Measurements from ENCODE around the gene GPHN. TPM values are rescaled to one million over a fixed set of nuclear protein-coding genes. Genes with fewer than 3 reads are reported as not detected.
"Not testable (repeated sequence)": the region's sequence is repeated elsewhere in the genome, so short reads cannot be mapped to it uniquely, and the experiment has no call there.

GPHN gene
- total RNA-seq, 3 donors from 2014 or later: 32.8 to 57.0 (median 38.1) TPM

GRCh38 chr14:66575939-66576338, 68.0 kb downstream of the GPHN start:
- ATAC-seq: no peak
- TF ChIP-seq CTCF (IDR thresholded peaks at IDR 0.05): no peak

GRCh38 chr14:66587753-66588152, 79.8 kb downstream of the GPHN start:
- DNase-seq; H3K36me3 ChIP-seq (ENCODE audit: low read depth); H3K4me1 ChIP-seq (ENCODE audit: low read depth); intact Hi-C loops (cut with DNase I, micrococcal nuclease); H3K4me3 ChIP-seq; H3K9me3 ChIP-seq; ATAC-seq: not testable (repeated sequence)

More at GRCh38 chr14:66575939-66576338, 68.0 kb downstream of the GPHN start:
- intact Hi-C loops (cut with DNase I, micrococcal nuclease): no loop called here
- Histone ChIP-seq H3K4me1 (ENCODE audit: low read depth) (no peaks in the 10 kb centered on the region), H3K9me3 (peaks cover 38% of the 10 kb centered on the region), H3K4me3 (no peak overlapping the region), H3K36me3 (ENCODE audit: low read depth) (no peaks in the 10 kb centered on the region)
- no peak for DNase-seq

GRCh38 chr14:66595394-66595793, 87.4 kb downstream of the GPHN start:
- Histone ChIP-seq H3K4me3 (no peak overlapping the region), H3K9me3 (peaks cover 5% of the 10 kb centered on the region), H3K36me3 (ENCODE audit: low read depth) (no peaks in the 10 kb centered on the region), H3K4me1 (ENCODE audit: low read depth) (no peaks in the 10 kb centered on the region)
- intact Hi-C loops (cut with DNase I, micrococcal nuclease): no loop called here
- DNase-seq (no peak), ATAC-seq (no peak)
- no peak for TF ChIP-seq CTCF (IDR thresholded peaks at IDR 0.05)

- Histone ChIP-seq H3K36me3 (ENCODE audit: low read depth) (no peaks in the 10 kb centered on the region), H3K4me1 (ENCODE audit: low read depth) (no peaks in the 10 kb centered on the region), H3K9me3 (peaks cover 5% of the 10 kb centered on the region), H3K4me3 (no peak overlapping the region)
- DNase-seq: no peak
- intact Hi-C loops (cut with DNase I, micrococcal nuclease): no loop called here
- ATAC-seq: no peak
- TF ChIP-seq CTCF (IDR thresholded peaks at IDR 0.05): no peak
Observed at GRCh38 chr14:66596241-66596985, 88.5 kb downstream of the GPHN start.

GRCh38 chr14:66600416-66600815, 92.5 kb downstream of the GPHN start:
- no peak for DNase-seq
- H3K36me3 ChIP-seq (ENCODE audit: low read depth): no peaks in the 10 kb centered on the region
- H3K4me1 ChIP-seq (ENCODE audit: low read depth): no peaks in the 10 kb centered on the region
- intact Hi-C loops (cut with DNase I, micrococcal nuclease): no loop called here
- no peak for TF ChIP-seq CTCF (IDR thresholded peaks at IDR 0.05)
- no peak for ATAC-seq
- H3K4me3 ChIP-seq: no peak overlapping the region
- H3K9me3 ChIP-seq: no peaks in the 10 kb centered on the region

GRCh38 chr14:66601932-66602578, 94.1 kb downstream of the GPHN start:
- DNase-seq (no peak), ATAC-seq (no peak)
- Histone ChIP-seq H3K4me1 (ENCODE audit: low read depth) (no peaks in the 10 kb centered on the region), H3K4me3 (no peak overlapping the region), H3K36me3 (ENCODE audit: low read depth) (no peaks in the 10 kb centered on the region), H3K9me3 (no peaks in the 10 kb centered on the region)
- intact Hi-C loops (cut with DNase I, micrococcal nuclease): no loop called here
- TF ChIP-seq CTCF (IDR thresholded peaks at IDR 0.05): no peak

Measured in mucosa of descending colon (tissue), 3 donors.